Measurements from ENCODE around the gene PDILT. TPM values are rescaled to one million over a fixed set of nuclear protein-coding genes. Genes with fewer than 3 reads are reported as not detected.

The PDILT gene
- total RNA-seq, 1 experiment from 2014 or later, result not detected

DNA sequence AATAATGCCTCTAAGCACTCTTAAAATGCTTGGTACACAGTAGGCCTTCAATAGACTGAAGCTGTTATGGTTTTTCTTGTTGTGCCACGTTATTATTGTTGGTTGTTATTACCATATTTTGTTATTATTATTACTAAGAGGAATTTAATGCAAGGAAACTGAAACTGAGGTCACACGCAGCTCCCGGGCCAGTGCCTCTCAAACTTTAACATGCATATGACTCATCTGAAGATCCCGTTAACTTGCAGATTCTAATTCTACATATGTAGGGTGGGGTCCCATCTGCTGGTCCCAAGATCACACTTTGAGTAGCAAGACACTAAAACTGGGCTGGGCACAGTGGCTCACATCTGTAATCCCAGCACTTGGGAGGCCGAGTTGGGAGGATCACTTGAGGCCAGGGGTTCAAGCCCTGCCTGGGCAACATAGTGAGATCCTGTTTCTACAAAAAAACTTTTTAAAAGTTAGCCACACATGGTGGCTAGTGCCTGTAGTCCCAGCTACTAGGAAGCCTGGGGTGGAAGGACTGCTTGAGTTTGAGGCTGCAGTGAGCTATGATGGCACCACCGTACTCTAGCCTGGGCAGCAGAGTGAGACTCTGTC, 5.7 kb upstream of the PDILT start:
- no peak for DNase-seq (ENCODE audit: low spot score)
- H3K4me3 Mint-ChIP-seq, result no peak overlapping the region
- H3K27ac Mint-ChIP-seq, result no peak overlapping the region
- ChIA-PET CTCF (interaction anchor here (1.5 to 2.0 kb wide), 2 partner anchors 25 to 502 kb away, joined by 3 to 7 read pairs; no protein-coding TSS in a partner anchor), POLR2A (no interaction called here)
- H3K27me3 Mint-ChIP-seq (ENCODE audit: low read depth), result no peaks in the 10 kb centered on the region
- peaks cover 11% of the 10 kb centered on the region for H3K9me3 Mint-ChIP-seq
- H3K36me3 Mint-ChIP-seq, result no peaks in the 10 kb centered on the region
- TF ChIP-seq, protein P1, sequence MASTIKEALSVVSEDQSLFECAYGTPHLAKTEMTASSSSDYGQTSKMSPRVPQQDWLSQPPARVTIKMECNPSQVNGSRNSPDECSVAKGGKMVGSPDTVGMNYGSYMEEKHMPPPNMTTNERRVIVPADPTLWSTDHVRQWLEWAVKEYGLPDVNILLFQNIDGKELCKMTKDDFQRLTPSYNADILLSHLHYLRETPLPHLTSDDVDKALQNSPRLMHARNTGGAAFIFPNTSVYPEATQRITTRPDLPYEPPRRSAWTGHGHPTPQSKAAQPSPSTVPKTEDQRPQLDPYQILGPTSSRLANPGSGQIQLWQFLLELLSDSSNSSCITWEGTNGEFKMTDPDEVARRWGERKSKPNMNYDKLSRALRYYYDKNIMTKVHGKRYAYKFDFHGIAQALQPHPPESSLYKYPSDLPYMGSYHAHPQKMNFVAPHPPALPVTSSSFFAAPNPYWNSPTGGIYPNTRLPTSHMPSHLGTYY (CRISPR knock-in tag; IDR thresholded peaks at IDR 0.05), result no peak
- TF ChIP-seq ZNF138 (CRISPR knock-in tag; conservative IDR thresholded peaks at IDR 0.05), result no peak
- TF ChIP-seq ZNF416 (CRISPR knock-in tag; IDR thresholded peaks at IDR 0.05), result no peak
- TF ChIP-seq, protein P2, sequence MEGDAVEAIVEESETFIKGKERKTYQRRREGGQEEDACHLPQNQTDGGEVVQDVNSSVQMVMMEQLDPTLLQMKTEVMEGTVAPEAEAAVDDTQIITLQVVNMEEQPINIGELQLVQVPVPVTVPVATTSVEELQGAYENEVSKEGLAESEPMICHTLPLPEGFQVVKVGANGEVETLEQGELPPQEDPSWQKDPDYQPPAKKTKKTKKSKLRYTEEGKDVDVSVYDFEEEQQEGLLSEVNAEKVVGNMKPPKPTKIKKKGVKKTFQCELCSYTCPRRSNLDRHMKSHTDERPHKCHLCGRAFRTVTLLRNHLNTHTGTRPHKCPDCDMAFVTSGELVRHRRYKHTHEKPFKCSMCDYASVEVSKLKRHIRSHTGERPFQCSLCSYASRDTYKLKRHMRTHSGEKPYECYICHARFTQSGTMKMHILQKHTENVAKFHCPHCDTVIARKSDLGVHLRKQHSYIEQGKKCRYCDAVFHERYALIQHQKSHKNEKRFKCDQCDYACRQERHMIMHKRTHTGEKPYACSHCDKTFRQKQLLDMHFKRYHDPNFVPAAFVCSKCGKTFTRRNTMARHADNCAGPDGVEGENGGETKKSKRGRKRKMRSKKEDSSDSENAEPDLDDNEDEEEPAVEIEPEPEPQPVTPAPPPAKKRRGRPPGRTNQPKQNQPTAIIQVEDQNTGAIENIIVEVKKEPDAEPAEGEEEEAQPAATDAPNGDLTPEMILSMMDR (IDR thresholded peaks at IDR 0.05), result no peak
- TF ChIP-seq ZNF121 (CRISPR knock-in tag; IDR thresholded peaks at IDR 0.05), result peak; percentile 48; the same call in 1 of the 2 replicates
- peaks cover 5% of the 10 kb centered on the region; the same call in 1 of the 2 replicates for H3K4me1 Mint-ChIP-seq
- ATAC-seq, result no peak

DNA sequence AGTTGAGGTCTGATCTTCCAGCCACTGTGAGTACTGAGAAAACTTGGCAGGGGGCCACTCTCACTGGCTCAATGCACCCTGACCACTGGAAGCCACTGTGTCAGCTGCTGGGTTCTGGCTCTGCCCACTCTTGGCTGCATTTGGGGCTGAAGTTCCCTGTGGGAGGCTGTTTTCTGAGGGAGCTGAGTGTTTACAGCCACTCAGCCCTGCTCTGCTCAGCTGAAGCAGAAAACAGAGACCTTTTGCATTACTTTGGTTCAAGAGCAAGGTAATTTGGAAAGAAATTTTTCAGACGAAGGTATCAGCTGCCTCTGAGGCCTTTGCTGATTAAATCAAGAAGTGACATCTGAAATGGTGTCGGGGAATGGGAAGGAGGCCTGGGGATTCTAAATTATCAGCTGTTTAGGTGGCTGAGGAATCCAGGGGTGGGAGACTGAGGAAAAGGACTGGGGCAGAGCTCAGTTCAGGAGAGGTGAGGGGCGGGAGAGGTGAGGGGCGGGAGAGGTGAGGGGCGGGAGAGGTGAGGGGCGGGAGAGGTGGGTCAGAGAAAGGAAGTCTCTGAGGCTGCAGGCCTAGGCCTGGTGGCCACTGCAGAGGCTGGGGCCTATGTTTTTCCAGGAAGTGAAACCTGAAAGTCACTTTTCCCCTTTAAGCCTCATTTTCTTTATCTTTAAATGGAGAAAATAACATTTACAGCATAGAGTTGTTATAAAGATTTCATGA, 5.0 kb upstream of the PDILT start, which contains the start of gene ACSM5:
ACSM5 (plus strand) TSS at position 137 of the 723 bp plus-strand sequence. CDS start 1,951 bp downstream, outside the sequence.
- ChIA-PET CTCF (interaction anchor here (0.6 to 2.0 kb wide), 3 partner anchors 24 to 502 kb away, joined by 3 to 7 read pairs (median 4); no protein-coding TSS in a partner anchor), POLR2A (no interaction called here)
- no peaks in the 10 kb centered on the region for H3K27me3 Mint-ChIP-seq (ENCODE audit: low read depth)
- DNase-seq (ENCODE audit: low spot score) (no peak), ATAC-seq (no peak)
- peaks cover 11% of the 10 kb centered on the region for H3K9me3 Mint-ChIP-seq
- H3K4me3 Mint-ChIP-seq, result no peak within 1 kb of the TSS
- no peak within 1 kb of the TSS for H3K27ac Mint-ChIP-seq
- TF ChIP-seq, protein P3, sequence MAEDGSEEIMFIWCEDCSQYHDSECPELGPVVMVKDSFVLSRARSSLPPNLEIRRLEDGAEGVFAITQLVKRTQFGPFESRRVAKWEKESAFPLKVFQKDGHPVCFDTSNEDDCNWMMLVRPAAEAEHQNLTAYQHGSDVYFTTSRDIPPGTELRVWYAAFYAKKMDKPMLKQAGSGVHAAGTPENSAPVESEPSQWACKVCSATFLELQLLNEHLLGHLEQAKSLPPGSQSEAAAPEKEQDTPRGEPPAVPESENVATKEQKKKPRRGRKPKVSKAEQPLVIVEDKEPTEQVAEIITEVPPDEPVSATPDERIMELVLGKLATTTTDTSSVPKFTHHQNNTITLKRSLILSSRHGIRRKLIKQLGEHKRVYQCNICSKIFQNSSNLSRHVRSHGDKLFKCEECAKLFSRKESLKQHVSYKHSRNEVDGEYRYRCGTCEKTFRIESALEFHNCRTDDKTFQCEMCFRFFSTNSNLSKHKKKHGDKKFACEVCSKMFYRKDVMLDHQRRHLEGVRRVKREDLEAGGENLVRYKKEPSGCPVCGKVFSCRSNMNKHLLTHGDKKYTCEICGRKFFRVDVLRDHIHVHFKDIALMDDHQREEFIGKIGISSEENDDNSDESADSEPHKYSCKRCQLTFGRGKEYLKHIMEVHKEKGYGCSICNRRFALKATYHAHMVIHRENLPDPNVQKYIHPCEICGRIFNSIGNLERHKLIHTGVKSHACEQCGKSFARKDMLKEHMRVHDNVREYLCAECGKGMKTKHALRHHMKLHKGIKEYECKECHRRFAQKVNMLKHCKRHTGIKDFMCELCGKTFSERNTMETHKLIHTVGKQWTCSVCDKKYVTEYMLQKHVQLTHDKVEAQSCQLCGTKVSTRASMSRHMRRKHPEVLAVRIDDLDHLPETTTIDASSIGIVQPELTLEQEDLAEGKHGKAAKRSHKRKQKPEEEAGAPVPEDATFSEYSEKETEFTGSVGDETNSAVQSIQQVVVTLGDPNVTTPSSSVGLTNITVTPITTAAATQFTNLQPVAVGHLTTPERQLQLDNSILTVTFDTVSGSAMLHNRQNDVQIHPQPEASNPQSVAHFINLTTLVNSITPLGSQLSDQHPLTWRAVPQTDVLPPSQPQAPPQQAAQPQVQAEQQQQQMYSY (CRISPR knock-in tag; IDR thresholded peaks at IDR 0.05), result no peak
- no peak for TF ChIP-seq ATF1 (CRISPR knock-in tag; IDR thresholded peaks at IDR 0.05)
- TF ChIP-seq NFATC4 (CRISPR knock-in tag; IDR thresholded peaks at IDR 0.05), result no peak
- TF ChIP-seq, protein P4, sequence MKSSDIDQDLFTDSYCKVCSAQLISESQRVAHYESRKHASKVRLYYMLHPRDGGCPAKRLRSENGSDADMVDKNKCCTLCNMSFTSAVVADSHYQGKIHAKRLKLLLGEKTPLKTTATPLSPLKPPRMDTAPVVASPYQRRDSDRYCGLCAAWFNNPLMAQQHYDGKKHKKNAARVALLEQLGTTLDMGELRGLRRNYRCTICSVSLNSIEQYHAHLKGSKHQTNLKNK (CRISPR knock-in tag; IDR thresholded peaks at IDR 0.05), result no peak
- TF ChIP-seq, protein P5, sequence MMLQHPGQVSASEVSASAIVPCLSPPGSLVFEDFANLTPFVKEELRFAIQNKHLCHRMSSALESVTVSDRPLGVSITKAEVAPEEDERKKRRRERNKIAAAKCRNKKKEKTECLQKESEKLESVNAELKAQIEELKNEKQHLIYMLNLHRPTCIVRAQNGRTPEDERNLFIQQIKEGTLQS (CRISPR knock-in tag; conservative IDR thresholded peaks at IDR 0.05), result no peak
- TF ChIP-seq, protein P1 (CRISPR knock-in tag; IDR thresholded peaks at IDR 0.05), result no peak
- TF ChIP-seq, protein P6, sequence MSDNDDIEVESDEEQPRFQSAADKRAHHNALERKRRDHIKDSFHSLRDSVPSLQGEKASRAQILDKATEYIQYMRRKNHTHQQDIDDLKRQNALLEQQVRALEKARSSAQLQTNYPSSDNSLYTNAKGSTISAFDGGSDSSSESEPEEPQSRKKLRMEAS (CRISPR knock-in tag; IDR thresholded peaks at IDR 0.05), result no peak
- TF ChIP-seq, protein P7, sequence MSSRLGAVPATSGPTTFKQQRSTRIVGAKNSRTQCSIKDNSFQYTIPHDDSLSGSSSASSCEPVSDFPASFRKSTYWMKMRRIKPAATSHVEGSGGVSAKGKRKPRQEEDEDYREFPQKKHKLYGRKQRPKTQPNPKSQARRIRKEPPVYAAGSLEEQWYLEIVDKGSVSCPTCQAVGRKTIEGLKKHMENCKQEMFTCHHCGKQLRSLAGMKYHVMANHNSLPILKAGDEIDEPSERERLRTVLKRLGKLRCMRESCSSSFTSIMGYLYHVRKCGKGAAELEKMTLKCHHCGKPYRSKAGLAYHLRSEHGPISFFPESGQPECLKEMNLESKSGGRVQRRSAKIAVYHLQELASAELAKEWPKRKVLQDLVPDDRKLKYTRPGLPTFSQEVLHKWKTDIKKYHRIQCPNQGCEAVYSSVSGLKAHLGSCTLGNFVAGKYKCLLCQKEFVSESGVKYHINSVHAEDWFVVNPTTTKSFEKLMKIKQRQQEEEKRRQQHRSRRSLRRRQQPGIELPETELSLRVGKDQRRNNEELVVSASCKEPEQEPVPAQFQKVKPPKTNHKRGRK (CRISPR knock-in tag; IDR thresholded peaks at IDR 0.05; ENCODE audit: borderline replicate concordance), result no peak
- TF ChIP-seq, protein P8, sequence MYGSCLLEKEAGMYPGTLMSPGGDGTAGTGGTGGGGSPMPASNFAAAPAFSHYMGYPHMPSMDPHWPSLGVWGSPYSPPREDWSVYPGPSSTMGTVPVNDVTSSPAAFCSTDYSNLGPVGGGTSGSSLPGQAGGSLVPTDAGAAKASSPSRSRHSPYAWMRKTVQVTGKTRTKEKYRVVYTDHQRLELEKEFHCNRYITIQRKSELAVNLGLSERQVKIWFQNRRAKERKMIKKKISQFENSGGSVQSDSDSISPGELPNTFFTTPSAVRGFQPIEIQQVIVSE (CRISPR knock-in tag; IDR thresholded peaks at IDR 0.05; ENCODE audit: borderline replicate concordance), result no peak
- no peak for TF ChIP-seq EMX1 (CRISPR knock-in tag; IDR thresholded peaks at IDR 0.05)
- TF ChIP-seq, protein P9, sequence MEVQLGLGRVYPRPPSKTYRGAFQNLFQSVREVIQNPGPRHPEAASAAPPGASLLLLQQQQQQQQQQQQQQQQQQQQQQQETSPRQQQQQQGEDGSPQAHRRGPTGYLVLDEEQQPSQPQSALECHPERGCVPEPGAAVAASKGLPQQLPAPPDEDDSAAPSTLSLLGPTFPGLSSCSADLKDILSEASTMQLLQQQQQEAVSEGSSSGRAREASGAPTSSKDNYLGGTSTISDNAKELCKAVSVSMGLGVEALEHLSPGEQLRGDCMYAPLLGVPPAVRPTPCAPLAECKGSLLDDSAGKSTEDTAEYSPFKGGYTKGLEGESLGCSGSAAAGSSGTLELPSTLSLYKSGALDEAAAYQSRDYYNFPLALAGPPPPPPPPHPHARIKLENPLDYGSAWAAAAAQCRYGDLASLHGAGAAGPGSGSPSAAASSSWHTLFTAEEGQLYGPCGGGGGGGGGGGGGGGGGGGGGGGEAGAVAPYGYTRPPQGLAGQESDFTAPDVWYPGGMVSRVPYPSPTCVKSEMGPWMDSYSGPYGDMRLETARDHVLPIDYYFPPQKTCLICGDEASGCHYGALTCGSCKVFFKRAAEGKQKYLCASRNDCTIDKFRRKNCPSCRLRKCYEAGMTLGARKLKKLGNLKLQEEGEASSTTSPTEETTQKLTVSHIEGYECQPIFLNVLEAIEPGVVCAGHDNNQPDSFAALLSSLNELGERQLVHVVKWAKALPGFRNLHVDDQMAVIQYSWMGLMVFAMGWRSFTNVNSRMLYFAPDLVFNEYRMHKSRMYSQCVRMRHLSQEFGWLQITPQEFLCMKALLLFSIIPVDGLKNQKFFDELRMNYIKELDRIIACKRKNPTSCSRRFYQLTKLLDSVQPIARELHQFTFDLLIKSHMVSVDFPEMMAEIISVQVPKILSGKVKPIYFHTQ (CRISPR knock-in tag; IDR thresholded peaks at IDR 0.05), result no peak
- no peak for TF ChIP-seq SOX15 (CRISPR knock-in tag; IDR thresholded peaks at IDR 0.05)
- no peak for TF ChIP-seq CREM (CRISPR knock-in tag; IDR thresholded peaks at IDR 0.05)
- no peak for TF ChIP-seq ZNF416 (CRISPR knock-in tag; IDR thresholded peaks at IDR 0.05)
- no peaks in the 10 kb centered on the region for H3K36me3 Mint-ChIP-seq
- H3K4me1 Mint-ChIP-seq, result peaks cover 5% of the 10 kb centered on the region; the same call in 1 of the 2 replicates
